Measurements from ENCODE around the gene IL17RB. TPM values are rescaled to one million over a fixed set of nuclear protein-coding genes. Genes with fewer than 3 reads are reported as not detected.

Gene IL17RB
- total RNA-seq, 1 donor from 2014 or later = 11.1 TPM

- TF ChIP-seq CTCF (IDR thresholded peaks at IDR 0.05; ENCODE audit: unreplicated experiment) = no peak
- H3K27ac Mint-ChIP-seq = no peak overlapping the region
- no peaks in the 10 kb centered on the region for H3K9me3 Mint-ChIP-seq (ENCODE audit: low read depth)
- H3K4me1 Mint-ChIP-seq (ENCODE audit: low read depth) = peaks cover 6% of the 10 kb centered on the region
- DNase-seq (ENCODE audit: low spot score, unreplicated experiment) = no peak
- H3K27me3 Mint-ChIP-seq = no peaks in the 10 kb centered on the region
- peaks cover 32% of the 10 kb centered on the region for H3K36me3 Mint-ChIP-seq (ENCODE audit: insufficient read depth)
- H3K4me3 Mint-ChIP-seq (ENCODE audit: low read depth) = no peak overlapping the region
These were observed 13.8 kb downstream of the IL17RB start for GRCh38 chr3:53860196-53860595.

- no peak for TF ChIP-seq CTCF (IDR thresholded peaks at IDR 0.05; ENCODE audit: unreplicated experiment)
- Mint-ChIP-seq H3K27ac (no peak overlapping the region), H3K27me3 (no peaks in the 10 kb centered on the region), H3K9me3 (ENCODE audit: low read depth) (no peaks in the 10 kb centered on the region), H3K4me1 (ENCODE audit: low read depth) (peaks cover 6% of the 10 kb centered on the region), H3K36me3 (ENCODE audit: insufficient read depth) (peaks cover 34% of the 10 kb centered on the region), H3K4me3 (ENCODE audit: low read depth) (no peak overlapping the region)
- no peak for DNase-seq (ENCODE audit: low spot score, unreplicated experiment)
These were observed 15.9 kb downstream of the IL17RB start for GRCh38 chr3:53862241-53862640.

- no peak for DNase-seq (ENCODE audit: low spot score, unreplicated experiment)
- Mint-ChIP-seq H3K9me3 (ENCODE audit: low read depth) (no peaks in the 10 kb centered on the region), H3K4me1 (ENCODE audit: low read depth) (peaks cover 6% of the 10 kb centered on the region), H3K36me3 (ENCODE audit: insufficient read depth) (peaks cover 33% of the 10 kb centered on the region), H3K4me3 (ENCODE audit: low read depth) (no peak overlapping the region), H3K27me3 (no peaks in the 10 kb centered on the region), H3K27ac (no peak overlapping the region)
- no peak for TF ChIP-seq CTCF (IDR thresholded peaks at IDR 0.05; ENCODE audit: unreplicated experiment)
These were observed 16.8 kb downstream of the IL17RB start for GRCh38 chr3:53863145-53863544.

GRCh38 chr3:53865732-53866499 lies 19.5 kb downstream of the IL17RB start:
- Mint-ChIP-seq H3K36me3 (ENCODE audit: insufficient read depth) (peaks cover 32% of the 10 kb centered on the region), H3K27me3 (no peaks in the 10 kb centered on the region)
- TF ChIP-seq CTCF (IDR thresholded peaks at IDR 0.05; ENCODE audit: unreplicated experiment) = no peak

GRCh38 chr3:53880396-53881345 lies 34.3 kb downstream of the IL17RB start:
- Mint-ChIP-seq H3K36me3 (ENCODE audit: insufficient read depth) (peaks cover 20% of the 10 kb centered on the region), H3K27ac (peak overlapping the region; percentile 96), H3K4me3 (ENCODE audit: low read depth) (peak overlapping the region; percentile 97), H3K9me3 (ENCODE audit: low read depth) (no peaks in the 10 kb centered on the region), H3K27me3 (no peaks in the 10 kb centered on the region), H3K4me1 (ENCODE audit: low read depth) (peaks cover 9% of the 10 kb centered on the region)
- TF ChIP-seq CTCF (IDR thresholded peaks at IDR 0.05; ENCODE audit: unreplicated experiment) = no peak
- DNase-seq (ENCODE audit: low spot score, unreplicated experiment) = no peak

More at GRCh38 chr3:53865732-53866499, 19.5 kb downstream of the IL17RB start:
- Mint-ChIP-seq H3K4me3 (ENCODE audit: low read depth) (no peak overlapping the region), H3K9me3 (ENCODE audit: low read depth) (no peaks in the 10 kb centered on the region), H3K4me1 (ENCODE audit: low read depth) (peaks cover 6% of the 10 kb centered on the region), H3K27ac (no peak overlapping the region)
- DNase-seq (ENCODE audit: low spot score, unreplicated experiment) = no peak
